ENCODE data around the gene DIMT1.

DIMT1 gene

GRCh38 chr5:62403411-62404250 lies at the start of gene DIMT1:
TSS of gene DIMT1 (minus strand) at chr5:62403905. CDS start at chr5:62403772, 133 bp downstream.
- peak; percentile 93 for DNase-seq (ENCODE audit: low read depth)
- TF ChIP-seq CTCF (IDR thresholded peaks at IDR 0.05; ENCODE audit: control insufficient read depth, extremely low read depth, insufficient read depth) = no peak
- peak within 1 kb of the TSS; percentile 88 for H3K4me3 ChIP-seq (ENCODE audit: low read depth, low read length)

- DNase-seq (ENCODE audit: low read depth) = no peak
- H3K4me3 ChIP-seq (ENCODE audit: low read depth, low read length) = no peak overlapping the region
- TF ChIP-seq CTCF (IDR thresholded peaks at IDR 0.05; ENCODE audit: control insufficient read depth, extremely low read depth, insufficient read depth) = no peak
Observed at GRCh38 chr5:62450259-62450658, 46.6 kb upstream of the DIMT1 start.

GRCh38 chr5:62448528-62448927 lies 44.8 kb upstream of the DIMT1 start:
- no peak overlapping the region for H3K4me3 ChIP-seq (ENCODE audit: low read depth, low read length)
- TF ChIP-seq CTCF (IDR thresholded peaks at IDR 0.05; ENCODE audit: control insufficient read depth, extremely low read depth, insufficient read depth) = no peak
- DNase-seq (ENCODE audit: low read depth) = no peak

- TF ChIP-seq CTCF (IDR thresholded peaks at IDR 0.05; ENCODE audit: control insufficient read depth, extremely low read depth, insufficient read depth) = no peak
- no peak for DNase-seq (ENCODE audit: low read depth)
- H3K4me3 ChIP-seq (ENCODE audit: low read depth, low read length) = no peak overlapping the region
Observed at GRCh38 chr5:62432621-62433064, 28.9 kb upstream of the DIMT1 start.

- no peak overlapping the region for H3K4me3 ChIP-seq (ENCODE audit: low read depth, low read length)
- no peak for TF ChIP-seq CTCF (IDR thresholded peaks at IDR 0.05; ENCODE audit: control insufficient read depth, extremely low read depth, insufficient read depth)
- DNase-seq (ENCODE audit: low read depth) = no peak
Observed at GRCh38 chr5:62431735-62432620, 28.3 kb upstream of the DIMT1 start.

GRCh38 chr5:62424763-62425162 lies 21.1 kb upstream of the DIMT1 start:
- no peak for DNase-seq (ENCODE audit: low read depth)
- no peak for TF ChIP-seq CTCF (IDR thresholded peaks at IDR 0.05; ENCODE audit: control insufficient read depth, extremely low read depth, insufficient read depth)
- H3K4me3 ChIP-seq (ENCODE audit: low read depth, low read length) = no peak overlapping the region
